Progenitor cell of endocrine pancreas (in vitro differentiated cells): ENCODE measurements around the gene RERE. TPM values are rescaled to one million over a fixed set of nuclear protein-coding genes. Genes with fewer than 3 reads are reported as not detected.
A peak's percentile ranks its signal among the peaks of the same experiment; 100 is the strongest.

Experiments used
- DNase-seq: peaks from one replicate; pipeline ENCODE4 v3.0.0; 2021; ENCODE audit warnings: low spot score; ENCODE audit not compliant: unreplicated experiment
- H3K27ac Mint-ChIP-seq: 2 replicates; pipeline ENCODE4 v1.8.0; 2021; ENCODE audit warnings: mild to moderate bottlenecking, moderate library complexity, mixed read lengths
- H3K27me3 Mint-ChIP-seq: 2 replicates; pipeline ENCODE4 v1.8.0; 2021; ENCODE audit warnings: mixed read lengths
- H3K36me3 Mint-ChIP-seq: 2 replicates; pipeline ENCODE4 v1.8.0; 2022; ENCODE audit warnings: mixed read lengths; ENCODE audit not compliant: insufficient read depth
- H3K4me1 Mint-ChIP-seq: 2 replicates; pipeline ENCODE4 v1.8.0; 2021; ENCODE audit warnings: low read depth, mixed read lengths
- H3K4me3 Mint-ChIP-seq: 2 replicates; pipeline ENCODE4 v1.8.0; 2021; ENCODE audit warnings: low read depth, mild to moderate bottlenecking, moderate library complexity, mixed read lengths
- H3K9me3 Mint-ChIP-seq: 2 replicates; pipeline ENCODE4 v1.8.0; 2021; ENCODE audit warnings: low read depth, mixed read lengths
- CTCF ChIP-seq: fragments of 200-600 bp; sonication (generic); IDR thresholded peaks from one replicate; pipeline ENCODE4 v1.5.0; 2021; ENCODE audit warnings: antibody characterized with exemption, mild to moderate bottlenecking; ENCODE audit not compliant: unreplicated experiment
- total RNA-seq: library from RNA; stranded (reverse); gene quantifications from 2 replicates; pipeline ENCODE4 v1.2.1, GENCODE V29; 2021

Gene RERE
- total RNA-seq, 1 donor from 2014 or later: 329 TPM

GRCh38 chr1:8420318-8420717 lies 397.1 kb downstream of the RERE start:
- no peaks in the 10 kb centered on the region for H3K9me3 Mint-ChIP-seq
- no peak overlapping the region for H3K27ac Mint-ChIP-seq
- peaks cover 35% of the 10 kb centered on the region for H3K4me1 Mint-ChIP-seq
- H3K4me3 Mint-ChIP-seq: no peak overlapping the region
- no peak for DNase-seq
- H3K27me3 Mint-ChIP-seq: no peaks in the 10 kb centered on the region
- TF ChIP-seq CTCF: no peak
- H3K36me3 Mint-ChIP-seq: peaks cover 8% of the 10 kb centered on the region

DNA sequence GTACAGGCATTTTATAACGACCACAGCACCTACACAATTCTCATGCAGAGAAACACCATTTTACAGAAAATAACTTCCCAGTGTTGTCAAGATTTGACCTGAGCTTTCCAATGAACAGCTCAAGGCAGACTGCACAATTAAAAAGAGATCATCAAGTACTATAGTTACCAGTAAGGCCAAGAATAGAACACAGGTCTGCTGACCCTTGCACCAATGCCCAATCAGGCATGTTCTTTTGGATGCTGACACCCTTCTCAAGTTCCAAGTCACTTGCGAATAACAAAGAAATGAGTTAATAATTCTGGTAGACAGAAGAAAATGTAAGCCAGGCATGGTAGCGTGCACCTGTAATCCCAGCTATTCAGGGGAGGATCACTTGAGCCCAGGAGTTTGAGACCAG lies 397.6 kb downstream of the RERE start:
- no peak for TF ChIP-seq CTCF
- Mint-ChIP-seq H3K4me1 (peaks cover 34% of the 10 kb centered on the region), H3K27me3 (no peaks in the 10 kb centered on the region), H3K4me3 (no peak overlapping the region), H3K36me3 (peaks cover 7% of the 10 kb centered on the region), H3K9me3 (no peaks in the 10 kb centered on the region), H3K27ac (no peak overlapping the region)
- no peak for DNase-seq

DNA sequence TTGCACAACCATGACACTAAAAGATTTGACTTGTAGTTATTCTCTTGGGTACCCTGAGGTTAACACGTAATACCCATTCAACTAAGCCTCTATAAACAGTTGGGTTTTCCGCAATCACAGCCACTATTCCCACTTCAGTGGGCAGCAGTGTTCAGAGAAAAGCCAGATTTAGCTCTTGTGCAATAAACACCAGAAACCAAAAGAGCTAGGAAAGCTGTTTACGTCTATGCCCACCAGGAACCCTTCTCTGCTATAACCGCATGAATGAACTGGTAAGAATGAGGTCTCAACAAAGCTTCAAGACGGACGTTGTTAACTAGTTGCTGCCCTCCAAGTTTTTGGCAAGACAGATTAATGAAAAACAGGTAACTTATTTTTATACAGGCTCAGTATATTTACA lies 398.3 kb downstream of the RERE start:
- Mint-ChIP-seq H3K36me3 (peaks cover 8% of the 10 kb centered on the region), H3K27ac (no peak overlapping the region), H3K9me3 (no peaks in the 10 kb centered on the region), H3K4me3 (no peak overlapping the region), H3K27me3 (no peaks in the 10 kb centered on the region), H3K4me1 (peaks cover 32% of the 10 kb centered on the region)
- no peak for TF ChIP-seq CTCF
- DNase-seq: no peak

- Mint-ChIP-seq H3K4me3 (no peak overlapping the region), H3K27ac (peak overlapping the region; percentile 74), H3K9me3 (no peaks in the 10 kb centered on the region), H3K27me3 (no peaks in the 10 kb centered on the region), H3K4me1 (peaks cover 31% of the 10 kb centered on the region), H3K36me3 (peaks cover 8% of the 10 kb centered on the region)
- DNase-seq: no peak
- no peak for TF ChIP-seq CTCF
These were observed 399.1 kb downstream of the RERE start for GRCh38 chr1:8418301-8418700.

DNA sequence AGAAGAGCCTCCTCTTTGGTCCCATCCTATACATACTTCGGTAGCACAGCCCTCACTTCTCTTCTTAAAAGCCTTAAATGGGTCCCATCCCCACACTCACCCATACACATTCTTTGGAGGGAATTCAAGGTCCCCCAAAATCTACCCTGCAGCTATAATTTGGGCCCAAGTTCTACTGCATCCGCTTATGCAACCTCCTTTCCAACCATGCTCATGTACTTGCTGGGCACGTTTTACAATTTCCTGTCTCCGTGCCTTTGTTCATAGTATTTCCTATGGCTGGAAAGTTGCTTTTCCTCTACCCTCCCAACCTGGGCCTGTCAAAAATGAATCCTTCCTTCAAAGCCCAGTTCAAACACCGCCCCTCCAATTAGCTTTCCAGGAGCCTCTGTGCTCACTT lies 399.8 kb downstream of the RERE start:
- Mint-ChIP-seq H3K27me3 (no peaks in the 10 kb centered on the region), H3K4me3 (no peak overlapping the region), H3K4me1 (peaks cover 34% of the 10 kb centered on the region), H3K9me3 (no peaks in the 10 kb centered on the region), H3K36me3 (peaks cover 8% of the 10 kb centered on the region), H3K27ac (peak overlapping the region; percentile 74)
- no peak for TF ChIP-seq CTCF
- DNase-seq: no peak
